ENCODE results near the gene PPP1R11. TPM values are rescaled to one million over a fixed set of nuclear protein-coding genes. Genes with fewer than 3 reads are reported as not detected.
"Not testable (repeated sequence)": the region's sequence is repeated elsewhere in the genome, so short reads cannot be mapped to it uniquely, and the experiment has no call there.

Gene PPP1R11
- total RNA-seq, 1 experiment from 2014 or later: 49.5 TPM

GRCh38 chr6:30025186-30025585 is 41.8 kb upstream of the PPP1R11 start:
- BruUV-seq (replicated peaks): no TSS peak
- Histone ChIP-seq H3K9ac (ENCODE audit: low read length) (no peak overlapping the region), H3K79me2 (ENCODE audit: low read length) (no peaks in the 10 kb centered on the region), H3F3A (ENCODE audit: low read length, unreplicated experiment) (no peaks in the 10 kb centered on the region), H2AFZ (ENCODE audit: low read length) (no peak overlapping the region), H3K4me3 (ENCODE audit: low read length) (no peak overlapping the region), H3K4me1 (ENCODE audit: insufficient read depth, low read length) (peaks cover 7% of the 10 kb centered on the region), H3K9me2 (replicated peaks; ENCODE audit: low read length) (no peaks in the 10 kb centered on the region), H3K27ac (ENCODE audit: low read length) (no peak overlapping the region), H3K27me3 (ENCODE audit: low read length) (no peaks in the 10 kb centered on the region), H3K9me3 (ENCODE audit: low read length) (no peaks in the 10 kb centered on the region), H4K20me1 (ENCODE audit: low read length) (no peaks in the 10 kb centered on the region), H3K36me3 (ENCODE audit: low read depth, low read length) (0 out of 2 replicates have a peak, but pooled peaks cover 1% of the 10 kb centered on the region), H3K4me2 (ENCODE audit: low read length) (no peak overlapping the region)
- ChIA-PET CTCF (no interaction called here), POLR2A (ENCODE audit: unreplicated experiment) (no interaction called here)
- DNase-seq (no peak), ATAC-seq (no peak)
- intact Hi-C loops (cut with micrococcal nuclease): no loop called here
- TF ChIP-seq EZH2 (IDR thresholded peaks at IDR 0.05; ENCODE audit: low read length, unreplicated experiment) (no peak), CTCF (conservative IDR thresholded peaks at IDR 0.05; ENCODE audit: low read depth, low read length) (no peak), EZH2phosphoT487 (IDR thresholded peaks at IDR 0.05; ENCODE audit: borderline replicate concordance, low read length) (no peak)

DNA sequence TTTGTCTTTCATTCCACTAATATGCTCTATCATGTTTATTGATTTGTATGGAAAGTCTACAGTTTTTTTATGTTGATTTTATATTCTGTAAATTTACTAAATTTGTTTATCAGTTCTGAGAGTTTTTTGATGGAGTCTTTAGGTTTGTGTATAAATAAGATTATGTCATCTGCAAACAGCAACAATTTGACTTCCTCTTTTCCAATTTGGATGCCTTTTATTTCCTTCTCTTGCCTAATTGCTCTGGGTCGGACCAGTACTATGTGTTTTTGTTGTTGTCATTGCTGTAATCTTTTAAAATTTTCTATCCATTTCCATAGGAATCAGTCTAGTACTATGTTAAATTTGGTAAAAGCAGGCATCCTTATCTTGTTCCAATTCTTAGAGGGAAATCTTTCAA is 37.4 kb upstream of the PPP1R11 start:
- Histone ChIP-seq H3K9me2 (replicated peaks; ENCODE audit: low read length) (no peaks in the 10 kb centered on the region), H2AFZ (ENCODE audit: low read length) (no peak overlapping the region), H3K4me3 (ENCODE audit: low read length) (no peak overlapping the region), H4K20me1 (ENCODE audit: low read length) (no peaks in the 10 kb centered on the region), H3F3A (ENCODE audit: low read length, unreplicated experiment) (no peaks in the 10 kb centered on the region), H3K27me3 (ENCODE audit: low read length) (no peaks in the 10 kb centered on the region), H3K27ac (ENCODE audit: low read length) (no peak overlapping the region), H3K9me3 (ENCODE audit: low read length) (no peaks in the 10 kb centered on the region), H3K79me2 (ENCODE audit: low read length) (no peaks in the 10 kb centered on the region), H3K4me1 (ENCODE audit: insufficient read depth, low read length) (no peaks in the 10 kb centered on the region), H3K9ac (ENCODE audit: low read length) (no peak overlapping the region), H3K4me2 (ENCODE audit: low read length) (no peak overlapping the region), H3K36me3 (ENCODE audit: low read depth, low read length) (no peaks in the 10 kb centered on the region)
- BruUV-seq (replicated peaks): no TSS peak
- ChIA-PET POLR2A (ENCODE audit: unreplicated experiment) (no interaction called here), CTCF (no interaction called here)
- ATAC-seq (no peak), DNase-seq (no peak)
- intact Hi-C loops (cut with micrococcal nuclease): no loop called here
- TF ChIP-seq EZH2 (IDR thresholded peaks at IDR 0.05; ENCODE audit: low read length, unreplicated experiment): no peak
- no peak for TF ChIP-seq EZH2phosphoT487 (IDR thresholded peaks at IDR 0.05; ENCODE audit: borderline replicate concordance, low read length)

GRCh38 chr6:30031381-30031780 is 35.6 kb upstream of the PPP1R11 start:
- no peaks in the 10 kb centered on the region for H3K4me1 ChIP-seq (ENCODE audit: insufficient read depth, low read length)
- intact Hi-C loops (cut with micrococcal nuclease): loop anchor here (10.0 kb wide), 1 partner anchor 327 kb away; no protein-coding TSS in a partner anchor
- H3K9me3 ChIP-seq (ENCODE audit: low read length): no peaks in the 10 kb centered on the region
- no peaks in the 10 kb centered on the region for H3K79me2 ChIP-seq (ENCODE audit: low read length)
- DNase-seq (no peak), ATAC-seq (no peak)
- no peaks in the 10 kb centered on the region for H4K20me1 ChIP-seq (ENCODE audit: low read length)
- CTCF ChIA-PET: no interaction called here
- no peaks in the 10 kb centered on the region for H3F3A ChIP-seq (ENCODE audit: low read length, unreplicated experiment)
- POLR2A ChIA-PET (ENCODE audit: unreplicated experiment): no interaction called here
- no peak overlapping the region for H2AFZ ChIP-seq (ENCODE audit: low read length)
- no peak overlapping the region for H3K4me3 ChIP-seq (ENCODE audit: low read length)
- BruUV-seq (replicated peaks): no TSS peak
- H3K36me3 ChIP-seq (ENCODE audit: low read depth, low read length): no peaks in the 10 kb centered on the region
- H3K9ac ChIP-seq (ENCODE audit: low read length): no peak overlapping the region
- H3K9me2 ChIP-seq (replicated peaks; ENCODE audit: low read length): no peaks in the 10 kb centered on the region
- TF ChIP-seq EZH2 (IDR thresholded peaks at IDR 0.05; ENCODE audit: low read length, unreplicated experiment): no peak
- TF ChIP-seq EZH2phosphoT487 (IDR thresholded peaks at IDR 0.05; ENCODE audit: borderline replicate concordance, low read length): no peak
- no peak for TF ChIP-seq CTCF (conservative IDR thresholded peaks at IDR 0.05; ENCODE audit: low read depth, low read length)
- no peak overlapping the region for H3K27ac ChIP-seq (ENCODE audit: low read length)
- no peak overlapping the region for H3K4me2 ChIP-seq (ENCODE audit: low read length)
- no peaks in the 10 kb centered on the region for H3K27me3 ChIP-seq (ENCODE audit: low read length)

GRCh38 chr6:30033440-30033839 is 33.6 kb upstream of the PPP1R11 start:
- H3K9me3 ChIP-seq (ENCODE audit: low read length); H3F3A ChIP-seq (ENCODE audit: low read length, unreplicated experiment); H3K36me3 ChIP-seq (ENCODE audit: low read depth, low read length); H4K20me1 ChIP-seq (ENCODE audit: low read length); BruUV-seq (replicated peaks); H3K27me3 ChIP-seq (ENCODE audit: low read length); DNase-seq; H3K79me2 ChIP-seq (ENCODE audit: low read length); CTCF ChIA-PET; H3K9ac ChIP-seq (ENCODE audit: low read length); H3K4me3 ChIP-seq (ENCODE audit: low read length); H3K27ac ChIP-seq (ENCODE audit: low read length); H3K4me1 ChIP-seq (ENCODE audit: insufficient read depth, low read length); H3K4me2 ChIP-seq (ENCODE audit: low read length); H3K9me2 ChIP-seq (replicated peaks; ENCODE audit: low read length); ATAC-seq; POLR2A ChIA-PET (ENCODE audit: unreplicated experiment); H2AFZ ChIP-seq (ENCODE audit: low read length): not testable (repeated sequence)
- intact Hi-C loops (cut with micrococcal nuclease): loop anchor here (10.0 kb wide), 1 partner anchor 329 kb away; no protein-coding TSS in a partner anchor

Data from PC-3 (cell line).